Panc1 (cell line): Measurements from ENCODE around the gene GFER. TPM values are rescaled to one million over a fixed set of nuclear protein-coding genes. Genes with fewer than 3 reads are reported as not detected.

ENCODE experiments used
- ATAC-seq: fragments of 200-7000 bp; cut with Tn5 transposase; 2 replicates; pipeline ENCODE4 v1.9.1; 2020; ENCODE audit warnings: mild to moderate bottlenecking, moderate library complexity
- BruUV-seq: library from RNA; stranded (reverse); fragments of 400-500 nt; replicated peaks from 2 replicates; lab custom pipeline; 2021; lab: Mats Ljungman, UMichigan
- CTCF ChIA-PET: fragments of 300-600 bp; sonication (Branson Sonifier 250); formaldehyde crosslinking; loops from one replicate; lab custom pipeline; 2022; ENCODE audit warnings: antibody characterized with exemption; lab: Charles Lee
- POLR2A ChIA-PET: fragments of 300-600 bp; sonication (Branson Sonifier 250); formaldehyde crosslinking; loops from one replicate; lab custom pipeline; 2022; ENCODE audit warnings: antibody characterized with exemption; lab: Charles Lee
- DNase-seq: peaks from one replicate; pipeline ENCODE4 v3.0.0-alpha.2; 2010; ENCODE audit warnings: low read depth, low spot score
- H3K27ac ChIP-seq: 2 replicates; pipeline ENCODE4 v1.5.1; 2011; ENCODE audit warnings: mild to moderate bottlenecking, low read length, inconsistent platforms
- H3K27me3 ChIP-seq: fragments of 200-500 bp; sonication (Bioruptor generic); 2 replicates; pipeline ENCODE4 v1.6.0; 2014; ENCODE audit warnings: low read length, inconsistent platforms; ENCODE audit not compliant: control insufficient read depth, insufficient read depth
- H3K36me3 ChIP-seq: fragments of 200-500 bp; sonication (Bioruptor generic); 2 replicates; pipeline ENCODE4 v1.5.1; 2014; ENCODE audit warnings: inconsistent platforms, mild to moderate bottlenecking, low read length, moderate library complexity; ENCODE audit not compliant: control insufficient read depth, insufficient read depth
- H3K4me1 ChIP-seq: 2 replicates; pipeline ENCODE4 v1.5.1; 2011; ENCODE audit warnings: inconsistent platforms, mild to moderate bottlenecking, low read length, moderate library complexity; ENCODE audit not compliant: control insufficient read depth, insufficient read depth
- H3K4me3 ChIP-seq, 2 experiments: 2 replicates each; pipeline ENCODE4 v1.5.1; 2011 to 2012; ENCODE audit warnings: low read depth in 2 of 2, low read length in 2 of 2, mild to moderate bottlenecking in 2 of 2, inconsistent platforms in 1 of 2, moderate library complexity in 1 of 2
- H3K9me3 ChIP-seq: fragments of 200-500 bp; sonication (Bioruptor generic); 2 replicates; pipeline ENCODE4 v1.5.1; 2014; ENCODE audit warnings: low read depth, mild to moderate bottlenecking, inconsistent platforms, low read length, moderate library complexity; ENCODE audit not compliant: control insufficient read depth, insufficient read depth
- CTCF ChIP-seq: fragments of 450-650 bp; IDR thresholded peaks from 2 replicates; pipeline ENCODE4 v1.5.1; 2017; ENCODE audit warnings: mild to moderate bottlenecking
- POLR2AphosphoS5 ChIP-seq: IDR thresholded peaks from 2 replicates; pipeline ENCODE4 v1.6.1; 2012; ENCODE audit warnings: mild to moderate bottlenecking, low read depth, low read length, moderate library complexity
- SIN3A ChIP-seq: IDR thresholded peaks from 2 replicates; pipeline ENCODE4 v1.6.1; 2012; ENCODE audit warnings: low read depth, mild to moderate bottlenecking, low read length, moderate library complexity, borderline replicate concordance; ENCODE audit not compliant: insufficient read depth
- TCF7L2 ChIP-seq: IDR thresholded peaks from 2 replicates; pipeline ENCODE4 v1.6.1; 2011; ENCODE audit warnings: mild to moderate bottlenecking, low read depth, low read length, inconsistent platforms
- in situ Hi-C: cut with HindIII; loops from 2 replicates; pipeline ENCODE4 v1.10.0; 2016; ENCODE audit warnings: low sequenced_read_pairs, low pct_unique_long_range_greater_than_20kb
- intact Hi-C: fragments of 100-400 bp; cut with micrococcal nuclease; formaldehyde crosslinking; loops from one replicate; pipeline ENCODE4 v1.10.0; 2022; ENCODE audit not compliant: unreplicated experiment
- total RNA-seq: library from RNA; stranded (reverse); gene quantifications from one replicate; pipeline ENCODE4 v1.2.1, GENCODE V29; 2021; ENCODE audit not compliant: unreplicated experiment
- TF ChIP-seq, protein P1 (sequence below), 2 experiments: IDR thresholded peaks; 2 replicates each; pipeline ENCODE4 v1.6.1; 2011 to 2012; ENCODE audit warnings: low read depth in 2 of 2, control low read depth in 1 of 2, low read length in 1 of 2, mild to moderate bottlenecking in 1 of 2, moderate library complexity in 1 of 2; ENCODE audit not compliant: insufficient read depth in 1 of 2

Gene GFER
- total RNA-seq, 1 experiment from 2014 or later = 49.2 TPM

DNA sequence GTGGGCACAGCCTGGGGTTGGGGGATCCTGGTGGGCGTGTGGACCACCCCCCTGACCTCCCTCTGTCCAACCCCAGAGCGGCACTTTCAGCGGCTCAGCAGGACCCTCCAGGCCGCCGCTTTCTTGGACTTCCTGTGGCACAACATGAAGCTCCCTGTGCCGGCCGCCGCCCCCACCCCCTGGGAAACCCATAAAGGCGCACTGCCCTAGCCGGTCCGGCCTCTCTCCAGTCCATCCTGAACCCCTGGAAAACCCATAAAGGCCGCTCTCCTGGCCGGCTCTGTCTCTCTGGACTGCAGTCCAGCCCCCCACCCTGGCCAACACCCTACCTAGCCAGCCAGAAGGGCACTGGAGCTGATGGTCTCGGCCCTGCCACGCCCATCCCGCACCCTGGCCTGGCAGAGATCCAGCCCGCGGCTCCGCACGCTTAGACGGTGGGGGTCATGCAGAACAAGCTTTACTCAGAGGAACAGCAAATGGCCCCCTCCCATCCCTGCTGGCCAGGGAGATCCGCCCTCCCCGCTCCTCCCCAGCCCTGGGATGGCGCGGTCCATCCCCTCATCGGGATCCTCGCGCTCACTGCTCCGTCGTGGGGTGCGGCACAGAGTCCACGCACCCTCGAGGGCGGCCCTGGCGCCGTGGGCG lies 5.4 kb upstream of the GFER start:
- no TSS peak for BruUV-seq
- POLR2A ChIA-PET = interaction anchor here (0.5 to 0.7 kb wide), 2 partner anchors 8 to 9 kb away, joined by 3 read pairs; no protein-coding TSS in a partner anchor
- no peak for ATAC-seq
- intact Hi-C loops (no loop called here), in situ Hi-C loops (no loop called here)
- no peak overlapping the region for H3K27ac ChIP-seq
- peaks cover 36% of the 10 kb centered on the region for H3K4me1 ChIP-seq
- H3K36me3 ChIP-seq = no peaks in the 10 kb centered on the region; the same call in 1 of the 2 replicates
- H3K27me3 ChIP-seq = no peaks in the 10 kb centered on the region
- TF ChIP-seq TCF7L2 (no peak), SIN3A (no peak), POLR2AphosphoS5 (no peak), CTCF (no peak)
- TF ChIP-seq, protein P1, sequence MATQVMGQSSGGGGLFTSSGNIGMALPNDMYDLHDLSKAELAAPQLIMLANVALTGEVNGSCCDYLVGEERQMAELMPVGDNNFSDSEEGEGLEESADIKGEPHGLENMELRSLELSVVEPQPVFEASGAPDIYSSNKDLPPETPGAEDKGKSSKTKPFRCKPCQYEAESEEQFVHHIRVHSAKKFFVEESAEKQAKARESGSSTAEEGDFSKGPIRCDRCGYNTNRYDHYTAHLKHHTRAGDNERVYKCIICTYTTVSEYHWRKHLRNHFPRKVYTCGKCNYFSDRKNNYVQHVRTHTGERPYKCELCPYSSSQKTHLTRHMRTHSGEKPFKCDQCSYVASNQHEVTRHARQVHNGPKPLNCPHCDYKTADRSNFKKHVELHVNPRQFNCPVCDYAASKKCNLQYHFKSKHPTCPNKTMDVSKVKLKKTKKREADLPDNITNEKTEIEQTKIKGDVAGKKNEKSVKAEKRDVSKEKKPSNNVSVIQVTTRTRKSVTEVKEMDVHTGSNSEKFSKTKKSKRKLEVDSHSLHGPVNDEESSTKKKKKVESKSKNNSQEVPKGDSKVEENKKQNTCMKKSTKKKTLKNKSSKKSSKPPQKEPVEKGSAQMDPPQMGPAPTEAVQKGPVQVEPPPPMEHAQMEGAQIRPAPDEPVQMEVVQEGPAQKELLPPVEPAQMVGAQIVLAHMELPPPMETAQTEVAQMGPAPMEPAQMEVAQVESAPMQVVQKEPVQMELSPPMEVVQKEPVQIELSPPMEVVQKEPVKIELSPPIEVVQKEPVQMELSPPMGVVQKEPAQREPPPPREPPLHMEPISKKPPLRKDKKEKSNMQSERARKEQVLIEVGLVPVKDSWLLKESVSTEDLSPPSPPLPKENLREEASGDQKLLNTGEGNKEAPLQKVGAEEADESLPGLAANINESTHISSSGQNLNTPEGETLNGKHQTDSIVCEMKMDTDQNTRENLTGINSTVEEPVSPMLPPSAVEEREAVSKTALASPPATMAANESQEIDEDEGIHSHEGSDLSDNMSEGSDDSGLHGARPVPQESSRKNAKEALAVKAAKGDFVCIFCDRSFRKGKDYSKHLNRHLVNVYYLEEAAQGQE (IDR thresholded peaks at IDR 0.05; ENCODE audit: insufficient read depth in 1 of 2, low read depth in 2 of 2, low read length in 1 of 2) = no peak
- no peak for DNase-seq
- no peaks in the 10 kb centered on the region for H3K9me3 ChIP-seq
- H3K4me3 ChIP-seq = no peak overlapping the region
- CTCF ChIA-PET = no interaction called here

GRCh38 chr16:1979271-1980029 lies 4.5 kb upstream of the GFER start:
- no TSS peak for BruUV-seq
- intact Hi-C loops (no loop called here), in situ Hi-C loops (no loop called here)
- no peaks in the 10 kb centered on the region for H3K27me3 ChIP-seq
- H3K9me3 ChIP-seq = no peaks in the 10 kb centered on the region
- H3K27ac ChIP-seq = no peak overlapping the region
- H3K36me3 ChIP-seq = peaks cover under 1% of the 10 kb centered on the region; the same call in 1 of the 2 replicates
- peak overlapping the region; percentile 4 to 11; a peak in 2 of 4 replicates for H3K4me3 ChIP-seq
- ATAC-seq = peak; percentile 24
- no peak for TF ChIP-seq TCF7L2
- TF ChIP-seq CTCF = no peak
- no peak for TF ChIP-seq SIN3A
- TF ChIP-seq POLR2AphosphoS5 = peak; percentile 41; the same call in 1 of the 2 replicates
- TF ChIP-seq, protein P1 (IDR thresholded peaks at IDR 0.05; ENCODE audit: insufficient read depth in 1 of 2, low read depth in 2 of 2, low read length in 1 of 2) = no peak
- H3K4me1 ChIP-seq = peaks cover 36% of the 10 kb centered on the region
- DNase-seq = no peak
- ChIA-PET POLR2A (interaction anchor here (0.5 kb wide), 1 partner anchor 9 kb away, joined by 3 read pairs; no protein-coding TSS in a partner anchor), CTCF (no interaction called here)
